Activated CD8-positive, alpha-beta T cell treated with anti-CD3 and anti-CD28 coated beads for 36 hours (primary cell): Measurements from ENCODE around the gene IFRD2. TPM values are rescaled to one million over a fixed set of nuclear protein-coding genes. Genes with fewer than 3 reads are reported as not detected.
"Not testable (repeated sequence)": the region's sequence is repeated elsewhere in the genome, so short reads cannot be mapped to it uniquely, and the experiment has no call there.

ENCODE experiments used
- ATAC-seq: fragments of 200-7000 bp; cut with Tn5 transposase; one replicate; pipeline ENCODE4 v1.10.0; 2021; ENCODE audit warnings: mild to moderate bottlenecking, moderate library complexity
- CTCF ChIA-PET: fragments of 350-600 bp; sonication (Branson Sonifier 250); formaldehyde crosslinking; loops from one replicate; lab custom pipeline; 2021; ENCODE audit warnings: antibody characterized with exemption; lab: Charles Lee
- POLR2A ChIA-PET: fragments of 350-600 bp; sonication (Branson Sonifier 250); formaldehyde crosslinking; loops from one replicate; lab custom pipeline; 2021; ENCODE audit warnings: antibody characterized with exemption; lab: Charles Lee
- DNase-seq: peaks from one replicate; pipeline ENCODE4 v3.0.0-alpha.2; 2020
- H3K27ac Mint-ChIP-seq: one replicate; pipeline ENCODE4 v1.8.0; 2021; ENCODE audit warnings: mild to moderate bottlenecking, mixed read lengths
- H3K27me3 Mint-ChIP-seq: one replicate; pipeline ENCODE4 v1.8.0; 2021; ENCODE audit warnings: mixed read lengths
- H3K36me3 Mint-ChIP-seq: one replicate; pipeline ENCODE4 v1.8.0; 2021; ENCODE audit warnings: low read depth, mixed read lengths
- H3K4me1 Mint-ChIP-seq: one replicate; pipeline ENCODE4 v1.8.0; 2021; ENCODE audit warnings: low read depth, mixed read lengths
- H3K4me3 Mint-ChIP-seq: one replicate; pipeline ENCODE4 v1.8.0; 2021; ENCODE audit warnings: mild to moderate bottlenecking, moderate library complexity, mixed read lengths
- H3K9me3 Mint-ChIP-seq: one replicate; pipeline ENCODE4 v1.8.0; 2021; ENCODE audit warnings: mixed read lengths
- CTCF ChIP-seq: fragments of 200-600 bp; IDR thresholded peaks from one replicate; pipeline ENCODE4 v1.8.0; 2022; ENCODE audit warnings: antibody characterized with exemption, mild to moderate bottlenecking
- intact Hi-C: fragments of 100-400 bp; cut with micrococcal nuclease; formaldehyde crosslinking; loops from one replicate; pipeline ENCODE4 v1.10.0; 2022
- total RNA-seq, 2 experiments: library from RNA; stranded (reverse); gene quantifications; one replicate each; pipeline ENCODE4 v1.2.3, GENCODE V29; 2021

IFRD2 gene
- total RNA-seq, 2 experiments from 2014 or later = 132 to 133 TPM

DNA sequence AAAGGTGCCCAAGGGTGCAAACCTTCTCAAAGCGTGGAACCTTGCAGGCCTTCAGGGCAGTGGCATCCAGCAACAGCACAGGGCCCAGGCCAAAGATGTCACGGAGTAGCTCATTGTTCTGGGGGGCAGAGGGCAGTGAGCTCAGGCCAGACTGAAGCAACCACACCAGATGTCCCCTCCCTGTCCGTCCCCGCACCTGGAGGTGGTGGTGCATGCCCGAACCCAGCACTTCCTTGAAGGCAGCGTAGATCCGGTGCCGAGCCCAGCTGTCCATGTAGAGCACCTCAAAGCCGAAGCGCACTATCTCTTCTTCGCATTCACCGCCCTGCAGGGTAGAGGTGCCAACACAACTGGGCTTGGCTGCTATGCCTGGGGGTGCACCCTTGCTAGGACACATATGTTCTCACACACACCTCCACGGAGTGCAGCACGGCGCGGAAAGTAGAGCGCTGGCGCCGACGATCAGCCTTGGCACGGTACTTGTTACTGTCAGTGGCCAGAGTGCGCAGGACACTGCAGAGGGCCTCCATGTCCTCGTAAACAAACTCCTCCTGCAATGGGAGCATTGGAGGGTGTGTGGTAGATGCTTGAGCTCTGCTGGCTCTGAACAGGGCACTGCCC is 3.7 kb downstream of the IFRD2 start:
- H3K36me3 Mint-ChIP-seq = peaks cover 37% of the 10 kb centered on the region
- H3K27me3 Mint-ChIP-seq = no peaks in the 10 kb centered on the region
- H3K4me1 Mint-ChIP-seq = peaks cover 14% of the 10 kb centered on the region
- DNase-seq (no peak), ATAC-seq (no peak)
- intact Hi-C loops = no loop called here
- ChIA-PET CTCF (interaction anchor here (1.1 to 3.6 kb wide), 4 partner anchors 13 to 62 kb away, joined by 3 to 13 read pairs (median 6); no protein-coding TSS in a partner anchor), POLR2A (interaction anchor here (1.0 to 8.2 kb wide), 6 partner anchors 8 to 48 kb away, joined by 3 to 98 read pairs (median 4); partner anchors contain the start of gene LSMEM2)
- no peak overlapping the region for H3K27ac Mint-ChIP-seq
- H3K4me3 Mint-ChIP-seq = no peak overlapping the region
- no peak for TF ChIP-seq CTCF
- no peaks in the 10 kb centered on the region for H3K9me3 Mint-ChIP-seq

- no peak for ATAC-seq
- DNase-seq = no peak
- no peak for TF ChIP-seq CTCF
- H3K4me1 Mint-ChIP-seq = peaks cover 8% of the 10 kb centered on the region
- intact Hi-C loops = no loop called here
- CTCF ChIA-PET = interaction anchor here (1.3 to 3.6 kb wide), 3 partner anchors 12 to 40 kb away, joined by 3 to 13 read pairs (median 7); no protein-coding TSS in a partner anchor
- POLR2A ChIA-PET = interaction anchor here (1.0 to 8.2 kb wide), 4 partner anchors 9 to 19 kb away, joined by 3 to 98 read pairs (median 6); partner anchors contain the start of gene LSMEM2
- no peak overlapping the region for H3K27ac Mint-ChIP-seq
- H3K9me3 Mint-ChIP-seq = no peaks in the 10 kb centered on the region
- H3K4me3 Mint-ChIP-seq = no peak overlapping the region
- H3K36me3 Mint-ChIP-seq = peaks cover 37% of the 10 kb centered on the region
- H3K27me3 Mint-ChIP-seq = no peaks in the 10 kb centered on the region
Measured at GRCh38 chr3:50287262-50287661, 5.0 kb downstream of the IFRD2 start.

DNA sequence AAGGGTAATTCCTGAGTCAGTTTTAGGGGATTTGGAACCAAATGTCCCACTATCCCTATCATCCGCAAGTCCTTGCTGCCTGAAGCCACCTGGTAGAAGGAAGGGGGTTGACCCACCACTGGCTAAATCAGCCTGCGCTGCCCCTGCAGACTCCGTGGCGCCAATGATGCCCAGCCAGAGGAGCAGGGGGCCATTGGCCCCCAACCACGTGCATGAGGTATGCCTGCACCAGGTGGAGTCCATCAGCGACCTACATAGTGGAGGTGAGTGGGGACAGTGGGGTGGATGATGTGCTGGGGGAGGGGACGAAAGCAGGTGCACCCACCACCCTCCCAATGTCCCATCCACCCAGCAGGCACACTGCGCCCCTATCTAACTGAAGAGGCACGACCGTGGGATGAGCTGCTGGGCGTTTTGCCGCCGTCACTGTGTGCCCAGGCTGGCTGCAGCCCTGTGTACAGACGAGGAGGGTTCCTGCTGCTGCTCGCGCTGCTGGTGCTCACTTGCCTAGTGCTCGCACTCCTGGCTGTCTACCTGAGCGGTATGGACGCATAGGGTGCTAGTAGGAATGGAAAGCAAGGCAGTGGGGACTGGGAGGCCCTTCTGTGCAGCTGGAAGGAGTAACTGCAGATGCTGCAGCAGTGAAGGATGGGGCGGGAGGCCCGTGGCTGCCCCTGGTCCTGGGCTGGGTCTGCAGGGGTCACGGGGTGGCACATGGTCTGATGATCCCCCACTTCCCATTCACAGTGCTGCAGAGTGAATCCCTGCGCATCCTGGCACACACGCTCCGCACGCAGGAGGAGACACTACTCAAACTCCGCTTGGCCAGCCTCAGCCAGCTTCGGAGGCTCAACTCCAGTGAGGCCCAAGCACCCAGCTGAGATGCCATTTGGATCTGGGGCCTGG is 5.7 kb downstream of the IFRD2 start:
- POLR2A ChIA-PET = interaction anchor here (0.8 to 8.2 kb wide), 2 partner anchors 8 to 52 kb away, joined by 4 to 98 read pairs; partner anchors contain the start of gene LSMEM2
- H3K27me3 Mint-ChIP-seq = no peaks in the 10 kb centered on the region

GRCh38 chr3:50284121-50284520 is 8.1 kb downstream of the IFRD2 start:
- intact Hi-C loops, H3K27me3 Mint-ChIP-seq, ATAC-seq, H3K9me3 Mint-ChIP-seq, H3K27ac Mint-ChIP-seq, H3K4me3 Mint-ChIP-seq, DNase-seq, H3K4me1 Mint-ChIP-seq: not testable (repeated sequence)
- H3K36me3 Mint-ChIP-seq = peaks cover 18% of the 10 kb centered on the region
- POLR2A ChIA-PET = interaction anchor here (0.8 to 1.8 kb wide), 6 partner anchors 8 to 53 kb away, joined by 3 to 9 read pairs (median 4); partner anchors contain the start of genes IFRD2 and TUSC2
- CTCF ChIA-PET = interaction anchor here (1.0 to 1.8 kb wide), 3 partner anchors 9 to 32 kb away, joined by 3 to 8 read pairs (median 5); no protein-coding TSS in a partner anchor

More for the DNA sequence above, 5.7 kb downstream of the IFRD2 start:
- TF ChIP-seq CTCF = no peak
- Mint-ChIP-seq H3K9me3 (no peaks in the 10 kb centered on the region), H3K4me1 (peaks cover 8% of the 10 kb centered on the region), H3K4me3 (no peak overlapping the region), H3K36me3 (peaks cover 37% of the 10 kb centered on the region), H3K27ac (no peak overlapping the region)
- DNase-seq (no peak), ATAC-seq (no peak)
- CTCF ChIA-PET = interaction anchor here (1.3 to 3.6 kb wide), 3 partner anchors 12 to 40 kb away, joined by 3 to 13 read pairs (median 7); no protein-coding TSS in a partner anchor
- intact Hi-C loops = no loop called here
